GM23338 (cell line): ENCODE measurements around the gene DNAAF2.

Source experiments
- CREB1 ChIP-seq: fragments of 250-450 bp; sonication (Bioruptor Pico); IDR thresholded peaks from 2 replicates; pipeline ENCODE4 v1.5.0; 2020; ENCODE audit warnings: low read depth, mild to moderate bottlenecking, moderate library complexity
- CTCF ChIP-seq, 2 experiments: fragments of 200-600 bp in 1 of 2; sonication (generic) in 1 of 2; conservative IDR thresholded peaks; 2 replicates each; pipeline versions ENCODE4 v1.5.1 to v1.6.1; 2016 to 2017; ENCODE audit warnings: antibody characterized with exemption in 2 of 2, low read depth in 2 of 2, mild to moderate bottlenecking in 2 of 2, moderate library complexity in 1 of 2
- EZH2 ChIP-seq: fragments of 200-600 bp; sonication (generic); IDR thresholded peaks from one replicate; pipeline ENCODE4 v1.8.0; 2017; ENCODE audit warnings: antibody characterized with exemption, mild to moderate bottlenecking, low read depth; ENCODE audit not compliant: unreplicated experiment
- EZH2phosphoT487 ChIP-seq: fragments of 200-600 bp; sonication (generic); IDR thresholded peaks from one replicate; pipeline ENCODE4 v1.8.1; 2018; ENCODE audit warnings: antibody characterized with exemption; ENCODE audit not compliant: unreplicated experiment
- JUNB ChIP-seq: IDR thresholded peaks from one replicate; pipeline ENCODE4 v1.6.1; 2016; ENCODE audit warnings: antibody characterized with exemption; ENCODE audit not compliant: unreplicated experiment
- POLR2AphosphoS5 ChIP-seq: IDR thresholded peaks from 2 replicates; pipeline ENCODE4 v1.6.1; 2016; ENCODE audit warnings: antibody characterized with exemption, low read depth
- REST ChIP-seq: IDR thresholded peaks from one replicate; pipeline ENCODE4 v1.6.1; 2018; ENCODE audit warnings: antibody characterized with exemption; ENCODE audit not compliant: unreplicated experiment
- STAT1 ChIP-seq: IDR thresholded peaks from one replicate; pipeline ENCODE4 v1.6.1; 2016; ENCODE audit warnings: antibody characterized with exemption; ENCODE audit not compliant: unreplicated experiment
- ZNF114 ChIP-seq: fragments of 250-450 bp; sonication (Bioruptor Pico); IDR thresholded peaks from 2 replicates; pipeline ENCODE4 v1.5.0; 2020; ENCODE audit warnings: mild to moderate bottlenecking, moderate library complexity
- ZNF462 ChIP-seq: fragments of 250-450 bp; sonication (Bioruptor Pico); IDR thresholded peaks from 2 replicates; pipeline ENCODE4 v1.5.0; 2020; ENCODE audit warnings: mild to moderate bottlenecking, moderate library complexity

- TF ChIP-seq EZH2phosphoT487 (no peak), CTCF (conservative IDR thresholded peaks at IDR 0.05; ENCODE audit: low read depth in 2 of 2) (no peak), EZH2 (no peak), POLR2AphosphoS5 (no peak), ZNF114 (no peak), STAT1 (no peak), REST (no peak), ZNF462 (no peak), CREB1 (no peak), JUNB (no peak)
These were observed 56.9 kb downstream of the DNAAF2 start for GRCh38 chr14:49578141-49578540.
